Liver (tissue), 9 donors: Measurements from ENCODE around the gene PCED1B. TPM values are rescaled to one million over a fixed set of nuclear protein-coding genes. Genes with fewer than 3 reads are reported as not detected.
"Not testable (repeated sequence)": the region's sequence is repeated elsewhere in the genome, so short reads cannot be mapped to it uniquely, and the experiment has no call there.

ENCODE experiments used
- DNase-seq: peaks from one replicate; pipeline ENCODE4 v3.0.0-alpha.2; 2017; ENCODE audit warnings: low spot score
- H3K27ac ChIP-seq, 2 donors: one replicate each; pipeline ENCODE4 v1.7.0; 2013; ENCODE audit warnings: inconsistent platforms in 2 of 2, low read length in 2 of 2, control low read depth in 1 of 2, low read depth in 1 of 2, mild to moderate bottlenecking in 1 of 2
- H3K27me3 ChIP-seq, 4 donors: one replicate each; pipeline versions ENCODE4 v1.6.1 to v1.7.0; 2013; ENCODE audit warnings: low read length in 3 of 4, inconsistent platforms in 1 of 4, mild to moderate bottlenecking in 1 of 4, moderate library complexity in 1 of 4; ENCODE audit not compliant: control insufficient read depth in 4 of 4, insufficient read depth in 4 of 4
- H3K36me3 ChIP-seq, 4 donors: one replicate each; pipeline versions ENCODE4 v1.6.1 to v1.7.0; 2013; ENCODE audit warnings: low read length in 3 of 4, mild to moderate bottlenecking in 3 of 4, low read depth in 1 of 4, moderate library complexity in 1 of 4; ENCODE audit not compliant: control insufficient read depth in 4 of 4, insufficient read depth in 3 of 4
- H3K4me1 ChIP-seq, 4 donors: one replicate each; pipeline versions ENCODE4 v1.6.1 to v1.7.0; 2013; ENCODE audit warnings: low read length in 3 of 4, mild to moderate bottlenecking in 3 of 4, moderate library complexity in 1 of 4; ENCODE audit not compliant: control insufficient read depth in 4 of 4, insufficient read depth in 4 of 4
- H3K4me3 ChIP-seq, 3 donors: one replicate each; pipeline versions ENCODE4 v1.6.1 to v1.7.0; 2013; ENCODE audit warnings: low read length in 3 of 3, control low read depth in 1 of 3, low read depth in 1 of 3, mild to moderate bottlenecking in 1 of 3
- H3K9ac ChIP-seq, 2 donors: one replicate each; pipeline ENCODE4 v1.7.0; 2013; ENCODE audit warnings: low read length in 2 of 2, mild to moderate bottlenecking in 2 of 2, moderate library complexity in 2 of 2, control low read depth in 1 of 2, low read depth in 1 of 2
- H3K9me3 ChIP-seq, 4 donors: one replicate each; pipeline versions ENCODE4 v1.6.1 to v1.7.0; 2013; ENCODE audit warnings: low read length in 3 of 4; ENCODE audit not compliant: control insufficient read depth in 4 of 4
- ATF3 ChIP-seq: IDR thresholded peaks from 2 replicates; pipeline ENCODE4 v1.6.1; 2016; ENCODE audit warnings: antibody characterized with exemption
- CTCF ChIP-seq: fragments of 150-350 bp; IDR thresholded peaks from 2 replicates; pipeline ENCODE4 v1.5.1; 2017; ENCODE audit warnings: improper control_type of control experiment, low read depth, low read length; ENCODE audit not compliant: missing input control
- EGR1 ChIP-seq, 2 donors: IDR thresholded peaks; 2 replicates each; pipeline ENCODE4 v1.6.1; 2016 to 2018; ENCODE audit warnings: antibody characterized with exemption in 2 of 2, low read depth in 2 of 2
- FOXA2 ChIP-seq: IDR thresholded peaks from 2 replicates; pipeline ENCODE4 v1.6.1; 2016; ENCODE audit warnings: antibody characterized with exemption
- HNF4A ChIP-seq, 2 donors: conservative IDR thresholded peaks; 2 replicates each; pipeline ENCODE4 v1.6.1; 2016; ENCODE audit warnings: antibody characterized with exemption in 2 of 2, mild to moderate bottlenecking in 2 of 2
- JUND ChIP-seq, 2 donors: IDR thresholded peaks; 2 replicates each; pipeline ENCODE4 v1.6.1; 2016; ENCODE audit warnings: antibody characterized with exemption in 2 of 2
- RAD21 ChIP-seq, 2 donors: IDR thresholded peaks; 2 replicates each; pipeline ENCODE4 v1.6.1; 2016; ENCODE audit warnings: antibody characterized with exemption in 2 of 2, mild to moderate bottlenecking in 2 of 2
- REST ChIP-seq: IDR thresholded peaks from 2 replicates; pipeline ENCODE4 v1.6.1; 2016; ENCODE audit warnings: antibody characterized with exemption, mild to moderate bottlenecking
- SP1 ChIP-seq: IDR thresholded peaks from 2 replicates; pipeline ENCODE4 v1.6.1; 2018; ENCODE audit warnings: antibody characterized with exemption, mild to moderate bottlenecking
- TAF1 ChIP-seq: conservative IDR thresholded peaks from 2 replicates; pipeline ENCODE4 v1.6.1; 2016; ENCODE audit warnings: antibody characterized with exemption, mild to moderate bottlenecking
- ZBTB33 ChIP-seq: IDR thresholded peaks from 2 replicates; pipeline ENCODE4 v1.6.1; 2016; ENCODE audit warnings: antibody characterized with exemption
- WGBS: extraction: QIAGEN DNeasy Blood & Tissue Kit; methylation state at CpG from one replicate; pipeline ENCODE4 v1.1.7; 2013; 5-methylcytosine and 5-hydroxymethylcytosine counted together
- polyA plus RNA-seq, 2 donors: library from polyadenylated mRNA; stranded (reverse) in 1 of 2; unstranded in 1 of 2; fragments of 200-250 nt in 1 of 2; fragments of >200 nt in 1 of 2; fragmentation: Nextera tagmentation in 1 of 2; extraction: Ambion mirVana in 1 of 2; gene quantifications; one replicate each; pipeline versions ENCODE4 v1.2.1 to v1.2.3, GENCODE V29; 2013 to 2015
- total RNA-seq, 2 donors: library from RNA; depleted of rRNA; stranded (reverse); fragments of >200 nt; gene quantifications; one replicate each; pipeline ENCODE4 v1.2.3, GENCODE V29; 2014
- donor health status: healthy.
- donor health status: healthy.
- donor health status: healthy.
- donor health status: healthy.
- donor health status: healthy.

Gene PCED1B
- total and polyA plus RNA-seq, 4 donors: 0.51 to 1.8 (median 1.1) TPM

- no peak overlapping the region for H3K27ac ChIP-seq
- DNase-seq: no peak
- no peak overlapping the region for H3K9ac ChIP-seq
- no peaks in the 10 kb centered on the region for H3K27me3 ChIP-seq
- H3K36me3 ChIP-seq: no peaks in the 10 kb centered on the region
- WGBS: 89% methylated on average over 2 of the region's 2 CpGs
- no peaks in the 10 kb centered on the region for H3K9me3 ChIP-seq
- H3K4me1 ChIP-seq: no peaks in the 10 kb centered on the region
- H3K4me3 ChIP-seq: no peak overlapping the region
- no peak for TF ChIP-seq RAD21 (IDR thresholded peaks at IDR 0.05)
- TF ChIP-seq EGR1 (IDR thresholded peaks at IDR 0.05; ENCODE audit: low read depth in 2 of 2): no peak
- TF ChIP-seq HNF4A (conservative IDR thresholded peaks at IDR 0.05): no peak
- TF ChIP-seq ATF3: no peak
- no peak for TF ChIP-seq CTCF
- TF ChIP-seq REST: no peak
- no peak for TF ChIP-seq TAF1
- TF ChIP-seq FOXA2: no peak
- no peak for TF ChIP-seq JUND (IDR thresholded peaks at IDR 0.05)
- no peak for TF ChIP-seq SP1
- TF ChIP-seq ZBTB33: no peak
Observed at GRCh38 chr12:47200446-47200845, 121.0 kb downstream of the PCED1B start.

GRCh38 chr12:47201190-47201589 is 121.8 kb downstream of the PCED1B start:
- WGBS: 93% methylated on average over 6 of the region's 6 CpGs
- H3K27ac ChIP-seq, H3K9me3 ChIP-seq, H3K27me3 ChIP-seq, H3K36me3 ChIP-seq, H3K4me3 ChIP-seq, DNase-seq, H3K4me1 ChIP-seq, H3K9ac ChIP-seq: not testable (repeated sequence)
